ENCODE results near the gene KPNB1.

DNA sequence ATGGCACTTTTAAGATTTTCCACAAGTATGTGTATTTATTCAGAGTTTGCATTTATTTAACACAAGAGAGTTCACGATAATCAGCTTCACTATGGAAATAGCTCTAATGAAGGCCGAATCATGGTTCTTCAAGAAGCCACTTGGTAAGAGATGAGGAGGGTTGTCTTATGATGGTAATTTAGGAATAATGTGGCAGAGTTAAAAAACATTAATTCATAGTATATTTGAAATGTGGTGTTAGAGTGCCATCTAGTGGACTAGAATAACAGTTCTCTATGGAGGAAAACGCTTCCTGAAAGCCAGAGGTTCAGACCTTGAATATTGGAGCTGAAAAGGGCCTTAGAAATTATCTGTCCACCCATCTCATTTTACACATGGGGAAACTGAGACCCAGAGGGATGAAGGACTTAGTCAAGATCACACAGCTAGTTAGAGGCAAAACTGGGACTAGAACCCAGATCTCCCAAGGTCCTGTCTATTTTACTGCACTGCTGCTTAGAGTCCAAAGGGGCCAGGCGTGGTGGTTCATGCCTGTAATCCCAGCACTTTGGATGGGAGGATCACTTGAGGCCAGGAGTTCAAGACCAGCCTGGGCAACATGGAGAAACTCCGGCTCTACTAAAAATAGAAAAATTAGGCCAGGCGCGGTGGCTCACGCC is 33.8 kb upstream of the KPNB1 start:
- TF ChIP-seq EZH2 (IDR thresholded peaks at IDR 0.05; ENCODE audit: low read length, unreplicated experiment): no peak
- TF ChIP-seq, protein P1, sequence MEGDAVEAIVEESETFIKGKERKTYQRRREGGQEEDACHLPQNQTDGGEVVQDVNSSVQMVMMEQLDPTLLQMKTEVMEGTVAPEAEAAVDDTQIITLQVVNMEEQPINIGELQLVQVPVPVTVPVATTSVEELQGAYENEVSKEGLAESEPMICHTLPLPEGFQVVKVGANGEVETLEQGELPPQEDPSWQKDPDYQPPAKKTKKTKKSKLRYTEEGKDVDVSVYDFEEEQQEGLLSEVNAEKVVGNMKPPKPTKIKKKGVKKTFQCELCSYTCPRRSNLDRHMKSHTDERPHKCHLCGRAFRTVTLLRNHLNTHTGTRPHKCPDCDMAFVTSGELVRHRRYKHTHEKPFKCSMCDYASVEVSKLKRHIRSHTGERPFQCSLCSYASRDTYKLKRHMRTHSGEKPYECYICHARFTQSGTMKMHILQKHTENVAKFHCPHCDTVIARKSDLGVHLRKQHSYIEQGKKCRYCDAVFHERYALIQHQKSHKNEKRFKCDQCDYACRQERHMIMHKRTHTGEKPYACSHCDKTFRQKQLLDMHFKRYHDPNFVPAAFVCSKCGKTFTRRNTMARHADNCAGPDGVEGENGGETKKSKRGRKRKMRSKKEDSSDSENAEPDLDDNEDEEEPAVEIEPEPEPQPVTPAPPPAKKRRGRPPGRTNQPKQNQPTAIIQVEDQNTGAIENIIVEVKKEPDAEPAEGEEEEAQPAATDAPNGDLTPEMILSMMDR (conservative IDR thresholded peaks at IDR 0.05; ENCODE audit: low read depth, low read length): peak; percentile 97
- TF ChIP-seq EZH2phosphoT487 (IDR thresholded peaks at IDR 0.05; ENCODE audit: borderline replicate concordance, low read length): no peak

Measured in PC-3 (cell line).